ENCODE results near the gene ZNF211. TPM values are rescaled to one million over a fixed set of nuclear protein-coding genes. Genes with fewer than 3 reads are reported as not detected.

Gene ZNF211
- total and polyA plus RNA-seq, 2 donors from 2014 or later: 9.1 to 19.6 TPM

- Histone ChIP-seq H3K36me3 (ENCODE audit: control insufficient read depth in 2 of 3, insufficient read depth in 3 of 3, low read length in 3 of 3) (no peaks in the 10 kb centered on the region), H3K9ac (ENCODE audit: low read length in 3 of 3) (no peak overlapping the region), H3K4me1 (ENCODE audit: control insufficient read depth in 2 of 3, insufficient read depth in 2 of 3, low read depth in 1 of 3, low read length in 3 of 3) (no peaks in the 10 kb centered on the region), H3K27ac (ENCODE audit: low read depth in 2 of 2, low read length in 2 of 2) (no peak overlapping the region), H3K27me3 (ENCODE audit: control insufficient read depth, insufficient read depth, low read length) (no peaks in the 10 kb centered on the region), H3K4me3 (ENCODE audit: low read length in 3 of 3) (no peak overlapping the region), H3K9me3 (ENCODE audit: control insufficient read depth in 2 of 3, insufficient read depth in 1 of 3, low read length in 3 of 3) (peaks cover 0 to 7% (median 3%) of the 10 kb centered on the region in 3 donors)
- intact Hi-C loops (cut with DNase I): no loop called here
- TF ChIP-seq CTCF (IDR thresholded peaks at IDR 0.05; ENCODE audit: borderline replicate concordance, extremely low read depth, insufficient read depth): no peak
- FAIRE-seq: no peak
- DNase-seq: no peak
Observed at GRCh38 chr19:57653689-57654088, 20.7 kb downstream of the ZNF211 start.

GRCh38 chr19:57655443-57655842 is 22.5 kb downstream of the ZNF211 start:
- no peak overlapping the region for H3K9ac ChIP-seq (ENCODE audit: low read length in 3 of 3)
- H3K9me3 ChIP-seq (ENCODE audit: control insufficient read depth in 2 of 3, insufficient read depth in 1 of 3, low read length in 3 of 3): peaks cover 0 to 4% (median 3%) of the 10 kb centered on the region in 3 donors
- TF ChIP-seq CTCF (IDR thresholded peaks at IDR 0.05; ENCODE audit: borderline replicate concordance, extremely low read depth, insufficient read depth): no peak
- intact Hi-C loops (cut with DNase I): no loop called here
- H3K27ac ChIP-seq (ENCODE audit: low read depth in 2 of 2, low read length in 2 of 2): no peak overlapping the region
- H3K4me3 ChIP-seq (ENCODE audit: low read length in 3 of 3): no peak overlapping the region
- DNase-seq: no peak
- H3K27me3 ChIP-seq (ENCODE audit: control insufficient read depth, insufficient read depth, low read length): no peaks in the 10 kb centered on the region
- H3K4me1 ChIP-seq (ENCODE audit: control insufficient read depth in 2 of 3, insufficient read depth in 2 of 3, low read depth in 1 of 3, low read length in 3 of 3): no peaks in the 10 kb centered on the region
- FAIRE-seq: no peak
- no peaks in the 10 kb centered on the region for H3K36me3 ChIP-seq (ENCODE audit: control insufficient read depth in 2 of 3, insufficient read depth in 3 of 3, low read length in 3 of 3)

- no peak overlapping the region for H3K27ac ChIP-seq (ENCODE audit: low read depth in 2 of 2, low read length in 2 of 2)
- DNase-seq (no peak), FAIRE-seq (no peak)
- TF ChIP-seq CTCF (IDR thresholded peaks at IDR 0.05; ENCODE audit: borderline replicate concordance, extremely low read depth, insufficient read depth): no peak
- intact Hi-C loops (cut with DNase I): no loop called here
- H3K9me3 ChIP-seq (ENCODE audit: control insufficient read depth in 2 of 3, insufficient read depth in 1 of 3, low read length in 3 of 3): peaks cover 0 to 4% (median 3%) of the 10 kb centered on the region in 3 donors
- H3K4me3 ChIP-seq (ENCODE audit: low read length in 3 of 3): no peak overlapping the region
- H3K4me1 ChIP-seq (ENCODE audit: control insufficient read depth in 2 of 3, insufficient read depth in 2 of 3, low read depth in 1 of 3, low read length in 3 of 3): no peaks in the 10 kb centered on the region
- no peaks in the 10 kb centered on the region for H3K36me3 ChIP-seq (ENCODE audit: control insufficient read depth in 2 of 3, insufficient read depth in 3 of 3, low read length in 3 of 3)
- H3K27me3 ChIP-seq (ENCODE audit: control insufficient read depth, insufficient read depth, low read length): no peaks in the 10 kb centered on the region
- H3K9ac ChIP-seq (ENCODE audit: low read length in 3 of 3): no peak overlapping the region
Observed at GRCh38 chr19:57656346-57656745, 23.4 kb downstream of the ZNF211 start.

All from kidney (tissue), 14 donors.